Loucy (cell line): Measurements from ENCODE around the gene STK4.

Source experiments
- H2AFZ ChIP-seq: fragments of 200-600 bp; sonication (generic); 2 replicates; pipeline ENCODE4 v1.6.0; 2016; ENCODE audit warnings: antibody characterized with exemption, mild to moderate bottlenecking, low read length, moderate library complexity
- H3F3A ChIP-seq: fragments of 200-600 bp; 2 replicates; pipeline ENCODE4 v1.6.0; 2016; ENCODE audit warnings: antibody characterized with exemption, low read depth, mild to moderate bottlenecking
- H3K27me3 ChIP-seq: fragments of 200-600 bp; sonication (generic); 2 replicates; pipeline ENCODE4 v1.6.1; 2014; ENCODE audit warnings: low read length, mild to moderate bottlenecking; ENCODE audit not compliant: insufficient read depth, poor library complexity, severe bottlenecking
- H3K36me3 ChIP-seq: fragments of 200-600 bp; sonication (generic); 2 replicates; pipeline ENCODE4 v1.6.1; 2016; ENCODE audit warnings: low read length; ENCODE audit not compliant: insufficient read depth
- H3K4me1 ChIP-seq: fragments of 200-600 bp; sonication (generic); 2 replicates; pipeline ENCODE4 v1.5.1; 2014; ENCODE audit warnings: low read length, mild to moderate bottlenecking; ENCODE audit not compliant: insufficient read depth, poor library complexity, severe bottlenecking
- H3K4me2 ChIP-seq: fragments of 200-600 bp; sonication (generic); 2 replicates; pipeline ENCODE4 v1.6.0; 2014; ENCODE audit warnings: antibody characterized with exemption, low read length, low read depth, mild to moderate bottlenecking; ENCODE audit not compliant: poor library complexity, severe bottlenecking
- H3K4me3 ChIP-seq: fragments of 200-600 bp; sonication (generic); 2 replicates; pipeline ENCODE4 v1.5.1; 2014; ENCODE audit warnings: low read length, mild to moderate bottlenecking, mixed read lengths; ENCODE audit not compliant: poor library complexity, severe bottlenecking
- H3K79me2 ChIP-seq: fragments of 200-600 bp; sonication (generic); 2 replicates; pipeline ENCODE4 v1.6.1; 2014; ENCODE audit warnings: low read length; ENCODE audit not compliant: insufficient read depth
- H3K9ac ChIP-seq: fragments of 200-600 bp; sonication (generic); 2 replicates; pipeline ENCODE4 v1.6.0; 2014; ENCODE audit warnings: mild to moderate bottlenecking, low read depth, low read length, moderate library complexity; ENCODE audit not compliant: poor library complexity, severe bottlenecking
- H3K9me2 ChIP-seq: fragments of 200-600 bp; sonication (generic); replicated peaks from 2 replicates; pipeline ENCODE4 v1.6.1; 2016; ENCODE audit warnings: low read depth, low read length, mixed read lengths
- H3K9me3 ChIP-seq: fragments of 200-600 bp; sonication (generic); 2 replicates; pipeline ENCODE4 v1.6.1; 2014; ENCODE audit warnings: mild to moderate bottlenecking, antibody characterized with exemption, low read length, low read depth; ENCODE audit not compliant: insufficient read depth
- H4K20me1 ChIP-seq: fragments of 200-600 bp; sonication (generic); 2 replicates; pipeline ENCODE4 v1.6.0; 2014; ENCODE audit warnings: antibody characterized with exemption, low read length, mild to moderate bottlenecking; ENCODE audit not compliant: insufficient read depth, poor library complexity, severe bottlenecking
- CTCF ChIP-seq: fragments of 200-600 bp; sonication (generic); conservative IDR thresholded peaks from 2 replicates; pipeline ENCODE4 v1.5.1; 2014; ENCODE audit warnings: mild to moderate bottlenecking, antibody characterized with exemption, low read length
- EZH2phosphoT487 ChIP-seq: fragments of 200-600 bp; IDR thresholded peaks from 2 replicates; pipeline ENCODE4 v1.6.1; 2018; ENCODE audit warnings: antibody characterized with exemption, mild to moderate bottlenecking, moderate library complexity, borderline replicate concordance

STK4 gene

DNA sequence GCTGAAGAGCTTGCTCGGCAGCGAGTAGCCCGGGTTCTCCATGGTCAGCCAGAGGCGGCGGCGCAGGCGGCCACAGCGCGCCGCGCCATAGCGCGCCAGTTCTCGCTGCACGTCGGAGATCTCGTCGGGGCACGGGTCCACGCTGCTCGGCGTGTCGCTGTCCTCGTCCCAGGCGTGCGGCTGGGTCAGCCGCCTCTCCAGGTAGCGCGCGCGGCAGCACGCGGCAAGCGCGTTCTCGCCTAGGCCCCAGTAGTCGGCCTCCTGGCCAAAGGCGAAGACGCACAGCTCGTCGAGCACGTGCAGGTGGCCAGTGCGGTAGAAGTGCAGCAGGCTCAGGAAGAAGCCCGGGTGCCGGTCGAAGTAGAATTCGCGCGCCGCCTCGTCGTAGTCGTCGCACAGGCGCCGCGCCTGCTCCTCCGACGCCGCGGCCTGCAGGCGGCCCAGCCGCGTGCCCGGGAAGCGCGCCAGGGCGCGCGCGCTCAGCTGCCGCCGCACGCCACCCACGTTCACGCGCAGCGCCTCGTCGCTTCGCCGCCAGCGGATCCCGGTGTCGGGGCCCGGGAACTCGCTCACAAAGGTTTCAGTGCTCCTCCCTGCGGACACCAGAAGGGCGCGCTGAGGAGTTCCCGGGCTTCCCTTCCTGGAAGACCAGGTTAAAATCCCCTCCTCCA is 131.9 kb downstream of the STK4 start:
- no peak overlapping the region for H2AFZ ChIP-seq
- H3K4me1 ChIP-seq, result peaks cover 5% of the 10 kb centered on the region
- H3K4me3 ChIP-seq, result no peak overlapping the region
- no peaks in the 10 kb centered on the region for H3K27me3 ChIP-seq
- no peaks in the 10 kb centered on the region for H3K79me2 ChIP-seq
- H3K9ac ChIP-seq, result no peak overlapping the region
- H3K36me3 ChIP-seq, result no peaks in the 10 kb centered on the region
- no peaks in the 10 kb centered on the region for H3K9me3 ChIP-seq
- H3K9me2 ChIP-seq, result no peaks in the 10 kb centered on the region
- no peaks in the 10 kb centered on the region for H3F3A ChIP-seq
- H3K4me2 ChIP-seq, result no peak overlapping the region
- H4K20me1 ChIP-seq, result no peaks in the 10 kb centered on the region
- TF ChIP-seq CTCF (no peak), EZH2phosphoT487 (no peak)

DNA sequence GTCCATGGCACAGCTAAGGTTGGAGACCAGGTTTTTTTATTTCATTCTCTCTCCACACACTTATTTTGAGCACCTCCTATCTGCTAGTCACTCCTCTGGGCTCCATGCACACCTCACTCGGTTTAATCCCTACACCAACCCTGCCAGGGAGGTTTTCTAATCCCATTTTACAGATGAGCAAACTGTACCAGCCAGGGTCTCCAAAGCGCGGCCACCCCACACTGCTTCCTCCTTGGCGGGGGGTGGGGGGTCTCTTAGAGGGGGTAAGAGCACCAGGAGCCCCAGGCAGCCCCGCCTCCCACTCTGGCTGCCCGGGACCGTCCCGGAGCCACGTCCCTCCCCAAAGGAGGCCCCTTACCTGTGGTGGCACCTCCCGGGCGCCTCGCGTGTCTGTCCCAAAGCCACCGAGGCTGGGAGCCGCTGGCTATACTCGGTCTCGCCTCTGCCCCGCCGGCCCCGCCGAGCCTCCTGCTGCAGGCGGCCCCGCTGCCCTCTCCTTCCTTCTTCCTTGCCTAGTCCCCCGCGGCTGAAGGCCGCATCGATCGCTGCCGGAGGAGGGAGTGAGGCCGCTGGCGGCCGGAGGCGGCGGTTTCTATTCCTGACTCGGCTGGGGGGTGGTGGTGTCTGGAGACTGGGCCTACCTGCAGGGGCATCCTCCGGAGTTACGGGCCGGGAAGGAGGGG is 134.4 kb downstream of the STK4 start, which contains the start of gene KCNS1:
KCNS1 (minus strand) TSS at position 565 of the 683 bp plus-strand sequence. CDS start 1,891 bp downstream, outside the sequence.
- Histone ChIP-seq H3K4me2 (no peak within 1 kb of the TSS), H4K20me1 (no peaks in the 10 kb centered on the region), H3F3A (no peaks in the 10 kb centered on the region), H3K4me3 (no peak within 1 kb of the TSS), H3K36me3 (no peaks in the 10 kb centered on the region), H3K9ac (no peak within 1 kb of the TSS), H3K79me2 (no peaks in the 10 kb centered on the region), H3K4me1 (peaks cover under 1% of the 10 kb centered on the region), H3K27me3 (no peaks in the 10 kb centered on the region), H3K9me3 (no peaks in the 10 kb centered on the region), H2AFZ (no peak within 1 kb of the TSS), H3K9me2 (no peaks in the 10 kb centered on the region)
- TF ChIP-seq EZH2phosphoT487 (no peak), CTCF (no peak)

DNA sequence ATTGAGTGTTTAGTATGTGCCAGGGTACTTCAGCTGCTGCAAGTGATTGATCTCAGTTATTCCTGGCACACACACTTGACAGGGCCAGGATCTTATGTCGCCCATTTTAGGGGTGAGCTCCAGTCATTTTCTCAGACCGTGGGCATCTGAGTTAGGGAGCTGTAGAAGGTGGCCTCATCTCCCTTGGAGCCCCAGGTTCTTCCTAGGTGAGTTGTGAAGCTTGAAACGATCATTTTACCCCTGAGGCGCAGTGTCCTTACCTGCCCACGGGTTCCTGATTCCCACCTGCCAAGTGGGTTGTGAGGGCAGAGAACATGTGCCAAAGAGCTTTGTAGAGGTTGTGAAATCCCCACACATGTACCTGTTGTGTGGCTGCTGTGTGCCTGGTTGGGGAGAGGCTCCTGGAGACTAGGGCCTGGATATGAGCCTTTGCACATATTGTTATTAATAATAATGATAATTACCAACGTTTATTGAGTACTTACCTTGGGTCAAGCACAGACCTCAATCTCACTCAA is 135.1 kb downstream of the STK4 start:
- H3K27me3 ChIP-seq, result no peaks in the 10 kb centered on the region
- no peaks in the 10 kb centered on the region for H3K36me3 ChIP-seq
- no peak overlapping the region for H3K9ac ChIP-seq
- H3F3A ChIP-seq, result no peaks in the 10 kb centered on the region
- no peak overlapping the region for H3K4me3 ChIP-seq
- no peaks in the 10 kb centered on the region for H3K9me2 ChIP-seq
- TF ChIP-seq CTCF, result no peak
- TF ChIP-seq EZH2phosphoT487, result no peak
- H4K20me1 ChIP-seq, result no peaks in the 10 kb centered on the region
- H3K79me2 ChIP-seq, result no peaks in the 10 kb centered on the region
- no peaks in the 10 kb centered on the region for H3K9me3 ChIP-seq
- no peak overlapping the region for H3K4me2 ChIP-seq
- no peaks in the 10 kb centered on the region for H3K4me1 ChIP-seq
- no peak overlapping the region for H2AFZ ChIP-seq
